G401 (cell line): Measurements from ENCODE around the gene AK8. TPM values are rescaled to one million over a fixed set of nuclear protein-coding genes. Genes with fewer than 3 reads are reported as not detected.

ENCODE experiments used
- DNase-seq: peaks from one replicate; pipeline ENCODE4 v3.0.0-alpha.2; 2015; ENCODE audit warnings: low spot score
- in situ Hi-C: cut with HindIII; loops from 2 replicates; pipeline ENCODE4 v1.10.0; 2016; ENCODE audit warnings: low sequenced_read_pairs, mixed read lengths
- total RNA-seq: library from RNA; depleted of rRNA; stranded (reverse); fragments of >200 nt; shearing (Covaris generic); gene quantifications from 2 replicates; pipeline ENCODE4 v1.2.3, GENCODE V29; 2014; rRNA removed

The AK8 gene
- total RNA-seq, 1 experiment from 2014 or later: 3.6 TPM

DNA sequence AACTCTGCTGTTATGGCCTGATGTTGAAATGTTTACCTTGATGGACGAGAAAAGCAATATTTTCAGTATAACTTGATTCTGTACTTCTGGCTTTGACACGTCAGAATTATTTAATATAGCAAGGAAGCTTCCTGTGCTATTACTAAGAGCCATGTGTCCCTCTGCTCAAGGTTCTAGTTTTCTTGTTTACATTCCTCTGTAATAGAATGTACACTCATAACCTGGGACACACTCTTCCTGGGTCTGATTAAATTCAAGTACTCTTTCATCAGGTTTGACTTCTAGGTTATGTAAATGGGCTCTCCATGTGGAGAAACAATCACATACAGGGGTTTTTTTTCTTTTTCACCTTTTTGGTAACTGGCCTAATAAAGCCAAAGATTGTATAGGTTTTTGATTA, 174.7 kb downstream of the AK8 start:
- no peak for DNase-seq

GRCh38 chr9:132702254-132702653, 175.8 kb downstream of the AK8 start:
- in situ Hi-C loops: no loop called here
- no peak for DNase-seq

More for the DNA sequence above, 174.7 kb downstream of the AK8 start:
- in situ Hi-C loops: no loop called here

GRCh38 chr9:132699956-132700355, 178.1 kb downstream of the AK8 start:
- in situ Hi-C loops: no loop called here
- no peak for DNase-seq

DNA sequence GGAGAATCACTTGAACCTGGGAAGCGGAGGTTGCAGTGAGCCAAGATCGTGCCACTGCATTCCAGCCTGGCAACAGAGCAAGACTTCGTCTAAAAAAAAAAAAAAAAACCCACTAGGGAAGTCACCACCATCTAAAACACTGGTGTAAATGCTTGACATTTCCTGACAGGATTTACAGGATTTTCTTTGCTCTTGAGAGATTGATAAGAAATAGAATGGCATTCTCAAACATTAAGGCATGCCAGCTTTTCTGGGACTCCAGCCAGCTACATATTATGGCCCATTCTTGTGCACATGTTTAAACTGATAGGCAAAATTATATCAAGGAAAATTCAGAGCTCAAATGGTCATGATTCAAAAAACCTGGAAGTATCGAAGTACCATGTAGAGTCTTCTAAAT, 179.1 kb downstream of the AK8 start:
- in situ Hi-C loops: no loop called here
- DNase-seq: no peak

- no peak for DNase-seq
- in situ Hi-C loops: no loop called here
These were observed 180.9 kb downstream of the AK8 start for GRCh38 chr9:132697230-132697629.

- DNase-seq: no peak
- in situ Hi-C loops: no loop called here
These were observed 183.9 kb downstream of the AK8 start for GRCh38 chr9:132694144-132694543.

- no peak for DNase-seq
- in situ Hi-C loops: no loop called here
These were observed 187.4 kb downstream of the AK8 start for GRCh38 chr9:132690696-132691095.

GRCh38 chr9:132683873-132684272, 194.2 kb downstream of the AK8 start:
- in situ Hi-C loops: no loop called here

DNA sequence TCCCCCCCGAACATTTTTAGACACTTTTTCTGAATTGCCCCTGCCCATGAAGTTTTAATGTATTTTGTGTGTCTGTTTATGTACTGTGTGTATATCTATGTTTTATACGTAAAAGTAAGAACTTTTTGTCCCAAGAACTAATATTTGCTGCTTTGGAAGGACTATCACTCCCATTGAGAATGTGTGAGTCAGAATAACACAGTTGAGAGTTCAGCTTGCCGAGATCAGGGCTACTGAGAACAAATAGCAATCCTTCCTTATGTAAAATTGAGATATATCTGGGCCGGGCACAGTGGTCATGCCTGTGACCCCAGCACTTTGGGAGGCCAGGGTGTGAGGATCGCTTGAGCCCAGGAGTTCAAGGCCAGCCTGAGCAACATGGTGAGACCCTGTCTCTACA, 196.5 kb downstream of the AK8 start:
- in situ Hi-C loops: no loop called here

More at GRCh38 chr9:132683873-132684272, 194.2 kb downstream of the AK8 start:
- no peak for DNase-seq

DNA sequence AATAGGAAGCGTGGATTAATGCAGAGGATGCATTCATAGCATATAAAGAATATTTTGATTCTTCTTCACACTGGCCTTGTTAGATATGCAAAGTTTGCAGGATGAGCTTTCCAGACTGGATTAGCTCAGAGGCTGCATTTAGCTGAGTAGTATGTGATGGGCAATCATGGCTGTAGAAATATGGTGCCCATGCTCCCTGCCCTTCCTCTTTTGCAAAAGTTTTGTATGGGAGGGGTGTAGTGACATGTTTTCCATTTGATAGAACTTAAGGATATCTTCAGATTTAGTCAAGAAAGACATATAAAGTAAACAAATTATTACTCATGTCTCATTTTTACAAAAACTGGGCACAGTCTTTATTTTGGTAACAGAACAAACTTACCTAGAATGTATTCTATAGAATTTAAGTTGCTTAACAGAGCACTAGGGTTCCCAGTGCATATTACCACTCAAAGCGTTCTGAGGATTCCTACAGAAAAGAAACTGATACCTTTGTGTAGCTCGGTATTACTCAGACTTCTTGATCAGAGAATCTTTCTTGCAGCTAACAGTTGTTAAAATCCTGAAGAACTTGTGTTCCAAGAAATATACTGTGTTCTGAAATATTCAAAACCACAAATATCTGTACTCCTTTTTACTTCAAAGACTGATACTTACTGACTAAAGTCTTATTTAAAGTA, 198.0 kb downstream of the AK8 start:
- in situ Hi-C loops: no loop called here
- no peak for DNase-seq

More for the DNA sequence above, 196.5 kb downstream of the AK8 start:
- no peak for DNase-seq

- in situ Hi-C loops: no loop called here
- peak; percentile 75 for DNase-seq
These were observed 200.1 kb downstream of the AK8 start for GRCh38 chr9:132677976-132678375.

Other genes with a start within 250 kb of the AK8 start
- gene DDX31, start 208.3 kb downstream of the AK8 start, total RNA-seq: 17.6 and 21.9 TPM in 2 replicates
- gene GTF3C4, start 207.8 kb downstream of the AK8 start, total RNA-seq: 21.2 and 24.5 TPM in 2 replicates
- gene SPACA9, start 614 bp upstream of the AK8 start, total RNA-seq: 5.5 and 6.0 TPM in 2 replicates
- 12.0 and 28.8 TPM in 2 replicates for gene TSC1, start 66.3 kb upstream of the AK8 start, total RNA-seq
- 1.5 TPM in 1 of 2 replicates, not detected in the other for gene GFI1B, start 100.4 kb upstream of the AK8 start, total RNA-seq
- 96.1 and 101 TPM in 2 replicates for gene GTF3C5, start 152.7 kb upstream of the AK8 start, total RNA-seq
- gene CEL, start 183.7 kb upstream of the AK8 start, total RNA-seq: 0.31 and 0.92 TPM in 2 replicates
- gene RALGDS, start 243.0 kb upstream of the AK8 start, total RNA-seq: 21.7 and 29.8 TPM in 2 replicates